ENCODE results near the gene NEFH. TPM values are rescaled to one million over a fixed set of nuclear protein-coding genes. Genes with fewer than 3 reads are reported as not detected.

NEFH gene
- total RNA-seq, 1 donor from 2014 or later = 0.16 TPM

- ATAC-seq (ENCODE audit: poor library complexity) = peak; percentile 82
- DNase-seq = no peak
- intact Hi-C loops (cut with DNase I) = loop anchor here (10.0 kb wide), 1 partner anchor 130 kb away; no protein-coding TSS in a partner anchor
Measured at GRCh38 chr22:29524442-29525191, 44.6 kb downstream of the NEFH start.

GRCh38 chr22:29528144-29528543 is 48.1 kb downstream of the NEFH start:
- intact Hi-C loops (cut with DNase I) = loop anchor here (10.0 kb wide), 1 partner anchor 133 kb away; no protein-coding TSS in a partner anchor
- DNase-seq (no peak), ATAC-seq (ENCODE audit: poor library complexity) (no peak)

GRCh38 chr22:29530716-29531115 is 50.7 kb downstream of the NEFH start:
- ATAC-seq (ENCODE audit: poor library complexity) (no peak), DNase-seq (no peak)
- intact Hi-C loops (cut with DNase I) = no loop called here

GRCh38 chr22:29531419-29531818 is 51.4 kb downstream of the NEFH start:
- no peak for ATAC-seq (ENCODE audit: poor library complexity)
- no peak for DNase-seq
- intact Hi-C loops (cut with DNase I) = no loop called here

- no peak for DNase-seq
- intact Hi-C loops (cut with DNase I) = no loop called here
- ATAC-seq (ENCODE audit: poor library complexity) = no peak
Measured at GRCh38 chr22:29536411-29536810, 56.4 kb downstream of the NEFH start.

- no peak for ATAC-seq (ENCODE audit: poor library complexity)
- intact Hi-C loops (cut with DNase I) = no loop called here
- no peak for DNase-seq
Measured at GRCh38 chr22:29539105-29539504, 59.1 kb downstream of the NEFH start.

Other genes with a start within 250 kb of the NEFH start
- 11.7 TPM for gene RHBDD3, start 212.2 kb upstream of the NEFH start, total RNA-seq
- 108 TPM for gene EWSR1, start 211.9 kb upstream of the NEFH start, total RNA-seq
- 24.4 TPM for gene GAS2L1, start 173.6 kb upstream of the NEFH start, total RNA-seq
- gene RASL10A, start 164.5 kb upstream of the NEFH start, total RNA-seq = 1.3 TPM
- gene AP1B1, start 91.6 kb upstream of the NEFH start, total RNA-seq = 25.6 TPM
- gene RFPL1, start 41.6 kb upstream of the NEFH start, total RNA-seq = not detected
- 47.5 TPM for gene THOC5, start 73.5 kb downstream of the NEFH start, total RNA-seq
- 14.3 TPM for gene NIPSNAP1, start 100.9 kb downstream of the NEFH start, total RNA-seq
- 40.6 TPM for gene NF2, start 123.4 kb downstream of the NEFH start, total RNA-seq
- not detected for gene CABP7, start 239.8 kb downstream of the NEFH start, total RNA-seq

Measured in Right ventricle myocardium superior (tissue), 1 donor.